HFFc6 (cell line): Measurements from ENCODE around the gene FMNL2. TPM values are rescaled to one million over a fixed set of nuclear protein-coding genes. Genes with fewer than 3 reads are reported as not detected.

ENCODE experiments used
- DNase-seq: peaks from one replicate; pipeline ENCODE4 v3.0.0-alpha.2; 2018
- H3K27ac Mint-ChIP-seq: 2 replicates; pipeline ENCODE4 v1.8.0; 2020; ENCODE audit warnings: mild to moderate bottlenecking, mixed read lengths
- H3K27me3 Mint-ChIP-seq: 2 replicates; pipeline ENCODE4 v1.8.0; 2021; ENCODE audit warnings: mild to moderate bottlenecking, moderate library complexity, mixed read lengths; ENCODE audit not compliant: insufficient read depth
- H3K36me3 Mint-ChIP-seq: 2 replicates; pipeline ENCODE4 v1.8.0; 2021; ENCODE audit warnings: low read depth, mixed read lengths
- H3K4me1 Mint-ChIP-seq: 2 replicates; pipeline ENCODE4 v1.8.0; 2020; ENCODE audit warnings: low read depth, mixed read lengths
- H3K4me3 Mint-ChIP-seq: 2 replicates; pipeline ENCODE4 v1.8.0; 2020; ENCODE audit warnings: mild to moderate bottlenecking, moderate library complexity, mixed read lengths
- H3K9me3 Mint-ChIP-seq: 2 replicates; pipeline ENCODE4 v1.8.0; 2020; ENCODE audit warnings: mild to moderate bottlenecking, mixed read lengths
- total RNA-seq, 6 experiments: library from RNA; stranded (reverse); fragmentation: NEBNext Ultra II Directional; extraction: Animal tissue kit (Norgen Biotek cat#: 25700); gene quantifications; 2 replicates in 1 of 6; 3 replicates in 5 of 6; pipeline ENCODE4 v1.2.3, GENCODE V29; 2021
- TF ChIP-seq, protein P1 (sequence below): fragments of 200-600 bp; sonication (generic); IDR thresholded peaks from 2 replicates; pipeline ENCODE4 v1.5.0; 2021; ENCODE audit warnings: antibody characterized with exemption, mild to moderate bottlenecking

The FMNL2 gene
- total RNA-seq, 6 experiments from 2014 or later, result 13.7 to 20.9 (median 16.0) TPM

GRCh38 chr2:152462120-152462519, 127.1 kb downstream of the FMNL2 start:
- H3K4me1 Mint-ChIP-seq, result peaks cover 25% of the 10 kb centered on the region

GRCh38 chr2:152462779-152463178, 127.8 kb downstream of the FMNL2 start:
- TF ChIP-seq, protein P1, sequence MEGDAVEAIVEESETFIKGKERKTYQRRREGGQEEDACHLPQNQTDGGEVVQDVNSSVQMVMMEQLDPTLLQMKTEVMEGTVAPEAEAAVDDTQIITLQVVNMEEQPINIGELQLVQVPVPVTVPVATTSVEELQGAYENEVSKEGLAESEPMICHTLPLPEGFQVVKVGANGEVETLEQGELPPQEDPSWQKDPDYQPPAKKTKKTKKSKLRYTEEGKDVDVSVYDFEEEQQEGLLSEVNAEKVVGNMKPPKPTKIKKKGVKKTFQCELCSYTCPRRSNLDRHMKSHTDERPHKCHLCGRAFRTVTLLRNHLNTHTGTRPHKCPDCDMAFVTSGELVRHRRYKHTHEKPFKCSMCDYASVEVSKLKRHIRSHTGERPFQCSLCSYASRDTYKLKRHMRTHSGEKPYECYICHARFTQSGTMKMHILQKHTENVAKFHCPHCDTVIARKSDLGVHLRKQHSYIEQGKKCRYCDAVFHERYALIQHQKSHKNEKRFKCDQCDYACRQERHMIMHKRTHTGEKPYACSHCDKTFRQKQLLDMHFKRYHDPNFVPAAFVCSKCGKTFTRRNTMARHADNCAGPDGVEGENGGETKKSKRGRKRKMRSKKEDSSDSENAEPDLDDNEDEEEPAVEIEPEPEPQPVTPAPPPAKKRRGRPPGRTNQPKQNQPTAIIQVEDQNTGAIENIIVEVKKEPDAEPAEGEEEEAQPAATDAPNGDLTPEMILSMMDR, result no peak
- Mint-ChIP-seq H3K36me3 (peaks cover 5% of the 10 kb centered on the region; the same call in 1 of the 2 replicates), H3K4me3 (no peak overlapping the region), H3K9me3 (no peaks in the 10 kb centered on the region), H3K27me3 (no peaks in the 10 kb centered on the region), H3K27ac (no peak overlapping the region), H3K4me1 (peaks cover 32% of the 10 kb centered on the region)
- no peak for DNase-seq

More at GRCh38 chr2:152462120-152462519, 127.1 kb downstream of the FMNL2 start:
- TF ChIP-seq, protein P1, result no peak
- Mint-ChIP-seq H3K36me3 (peaks cover 5% of the 10 kb centered on the region; the same call in 1 of the 2 replicates), H3K4me3 (no peak overlapping the region), H3K27ac (no peak overlapping the region), H3K9me3 (no peaks in the 10 kb centered on the region), H3K27me3 (no peaks in the 10 kb centered on the region)
- DNase-seq, result no peak

- Mint-ChIP-seq H3K9me3 (no peaks in the 10 kb centered on the region), H3K36me3 (no peaks in the 10 kb centered on the region), H3K4me1 (peaks cover 50% of the 10 kb centered on the region), H3K27me3 (no peaks in the 10 kb centered on the region), H3K4me3 (no peak overlapping the region), H3K27ac (no peak overlapping the region)
- TF ChIP-seq, protein P1, result no peak
- DNase-seq, result no peak
Observed at GRCh38 chr2:152464851-152465470, 130.0 kb downstream of the FMNL2 start.

- DNase-seq, result no peak
- TF ChIP-seq, protein P1, result no peak
- Mint-ChIP-seq H3K36me3 (no peaks in the 10 kb centered on the region), H3K4me3 (no peak overlapping the region), H3K27ac (no peak overlapping the region), H3K4me1 (peaks cover 50% of the 10 kb centered on the region), H3K27me3 (no peaks in the 10 kb centered on the region), H3K9me3 (no peaks in the 10 kb centered on the region)
Observed at GRCh38 chr2:152465541-152465940, 130.6 kb downstream of the FMNL2 start.

DNA sequence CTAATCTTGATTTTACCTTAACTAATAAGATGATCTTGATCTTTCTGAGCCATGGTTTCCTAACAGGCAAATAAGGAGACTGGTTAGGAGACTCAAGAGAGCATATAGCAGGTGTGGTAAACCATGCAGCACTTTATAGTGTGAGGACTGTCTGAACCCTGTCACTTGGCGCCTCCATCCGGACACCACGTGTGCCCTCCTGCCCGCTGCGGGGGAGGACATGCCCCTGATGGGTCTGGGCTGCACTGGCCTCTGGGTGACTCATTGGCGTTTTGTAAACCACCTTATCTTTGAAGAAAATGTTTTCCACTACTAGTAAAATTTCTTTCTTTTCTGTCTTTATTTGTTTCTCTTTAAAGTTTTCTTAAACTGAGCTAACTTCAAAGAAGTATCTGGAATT, 131.1 kb downstream of the FMNL2 start:
- no peak for DNase-seq
- Mint-ChIP-seq H3K4me1 (peaks cover 50% of the 10 kb centered on the region), H3K36me3 (no peaks in the 10 kb centered on the region), H3K4me3 (no peak overlapping the region), H3K27ac (no peak overlapping the region), H3K27me3 (no peaks in the 10 kb centered on the region), H3K9me3 (no peaks in the 10 kb centered on the region)
- TF ChIP-seq, protein P1, result no peak
